OCI-LY3 (cell line): ENCODE measurements around the gene VAV1.

Experiments
- H2AFZ ChIP-seq: fragments of 200-600, 300-600 bp; shearing (Covaris generic); 2 replicates; pipeline ENCODE4 v1.6.0; 2014; ENCODE audit warnings: antibody characterized with exemption, low read depth, low read length
- H3K27ac ChIP-seq: fragments of 200-600, 300-600 bp; sonication (generic); 2 replicates; pipeline ENCODE4 v1.5.1; 2014; ENCODE audit warnings: mild to moderate bottlenecking, low read length, moderate library complexity, mixed read lengths
- H3K27me3 ChIP-seq: fragments of 200-600, 300-600 bp; sonication (generic); 2 replicates; pipeline ENCODE4 v1.6.1; 2014; ENCODE audit warnings: low read depth, low read length, mixed read lengths
- H3K36me3 ChIP-seq: fragments of 200-600, 300-600 bp; sonication (generic); replicated peaks from 2 replicates; pipeline ENCODE3; 2014; ENCODE audit warnings: low read depth, low read length, mixed read lengths
- H3K4me1 ChIP-seq: fragments of 300-600, 200-600 bp; sonication (generic); 2 replicates; pipeline ENCODE4 v1.6.1; 2014; ENCODE audit warnings: low read length, mixed read lengths
- H3K4me2 ChIP-seq: fragments of 200-600, 300-600 bp; sonication (generic); 2 replicates; pipeline ENCODE4 v1.6.1; 2014; ENCODE audit warnings: low read length, mixed read lengths
- H3K4me3 ChIP-seq: fragments of 300-600, 200-600 bp; sonication (generic); 2 replicates; pipeline ENCODE4 v1.5.1; 2014; ENCODE audit warnings: antibody characterized with exemption, mild to moderate bottlenecking, low read length, moderate library complexity
- H3K79me2 ChIP-seq: fragments of 300-600, 200-600 bp; shearing (Covaris generic); 2 replicates; pipeline ENCODE4 v1.6.1; 2014; ENCODE audit warnings: mild to moderate bottlenecking, low read length, mixed read lengths
- H3K9ac ChIP-seq: fragments of 300-600, 200-600 bp; shearing (Covaris generic); 2 replicates; pipeline ENCODE4 v1.6.0; 2014; ENCODE audit warnings: mild to moderate bottlenecking, low read length, moderate library complexity
- H3K9me3 ChIP-seq: fragments of 200-600, 300-600 bp; shearing (Covaris generic); 2 replicates; pipeline ENCODE4 v1.6.1; 2014; ENCODE audit warnings: low read length, mixed read lengths; ENCODE audit not compliant: insufficient read depth
- H4K20me1 ChIP-seq: fragments of 200-600, 300-600 bp; sonication (generic); 2 replicates; pipeline ENCODE4 v1.6.1; 2016; ENCODE audit warnings: low read length, mixed read lengths; ENCODE audit not compliant: insufficient read depth
- CTCF ChIP-seq: fragments of 200-600, 300-600 bp; sonication (generic); IDR thresholded peaks from 2 replicates; pipeline ENCODE4 v1.5.1; 2014; ENCODE audit warnings: antibody characterized with exemption, low read length, low read depth
- EZH2phosphoT487 ChIP-seq: fragments of 200-600 bp; shearing (Covaris generic); IDR thresholded peaks from 2 replicates; pipeline ENCODE4 v1.6.1; 2018; ENCODE audit warnings: antibody characterized with exemption, mixed run types, low read depth

Gene VAV1

DNA sequence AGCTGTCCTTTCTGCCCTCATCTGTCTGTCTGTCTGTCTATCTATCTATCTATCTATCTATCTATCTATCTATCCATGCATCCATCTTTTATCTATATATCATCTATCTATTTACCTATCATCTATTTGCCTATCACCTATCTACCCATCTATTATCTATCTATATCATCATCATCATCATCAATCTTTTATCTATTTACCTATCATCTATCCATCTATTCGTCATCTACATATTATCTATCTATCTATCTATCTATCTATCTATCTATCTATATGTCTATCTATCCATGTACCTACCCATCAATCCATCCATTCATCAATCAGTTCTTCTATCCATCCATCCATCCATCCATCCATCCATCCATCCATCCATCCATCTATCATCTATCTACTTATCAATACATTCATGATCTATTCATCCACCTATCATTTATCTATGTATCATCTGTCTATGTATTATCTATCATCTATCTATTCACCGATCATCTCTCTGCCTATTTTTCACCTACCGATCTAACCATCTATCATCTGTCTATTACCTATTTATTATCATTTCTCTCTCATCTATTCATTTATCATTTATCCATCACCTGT is 65.7 kb downstream of the VAV1 start:
- H2AFZ ChIP-seq: no peak overlapping the region
- no peak overlapping the region for H3K4me2 ChIP-seq
- no peak overlapping the region for H3K9ac ChIP-seq
- peaks cover 37% of the 10 kb centered on the region for H3K36me3 ChIP-seq
- H3K79me2 ChIP-seq: no peaks in the 10 kb centered on the region
- 0 out of 2 replicates have a peak, but pooled peaks cover 3% of the 10 kb centered on the region for H3K9me3 ChIP-seq
- H3K4me3 ChIP-seq: no peak overlapping the region
- no peak overlapping the region for H3K27ac ChIP-seq
- H3K4me1 ChIP-seq: peaks cover 2% of the 10 kb centered on the region
- H3K27me3 ChIP-seq: no peaks in the 10 kb centered on the region
- TF ChIP-seq EZH2phosphoT487: no peak
- 0 out of 2 replicates have a peak, but pooled peaks cover 4% of the 10 kb centered on the region for H4K20me1 ChIP-seq

- H4K20me1 ChIP-seq: 0 out of 2 replicates have a peak, but pooled peaks cover 7% of the 10 kb centered on the region
- H3K79me2 ChIP-seq: no peaks in the 10 kb centered on the region
- no peak overlapping the region for H3K4me2 ChIP-seq
- no peaks in the 10 kb centered on the region for H3K4me1 ChIP-seq
- no peaks in the 10 kb centered on the region for H3K27me3 ChIP-seq
- H3K4me3 ChIP-seq: no peak overlapping the region
- peaks cover 26% of the 10 kb centered on the region for H3K36me3 ChIP-seq
- H3K9ac ChIP-seq: no peak overlapping the region
- no peak overlapping the region for H2AFZ ChIP-seq
- no peak overlapping the region for H3K27ac ChIP-seq
- no peaks in the 10 kb centered on the region for H3K9me3 ChIP-seq
- TF ChIP-seq EZH2phosphoT487 (no peak), CTCF (no peak)
Measured at GRCh38 chr19:6842871-6843607, 70.5 kb downstream of the VAV1 start.

DNA sequence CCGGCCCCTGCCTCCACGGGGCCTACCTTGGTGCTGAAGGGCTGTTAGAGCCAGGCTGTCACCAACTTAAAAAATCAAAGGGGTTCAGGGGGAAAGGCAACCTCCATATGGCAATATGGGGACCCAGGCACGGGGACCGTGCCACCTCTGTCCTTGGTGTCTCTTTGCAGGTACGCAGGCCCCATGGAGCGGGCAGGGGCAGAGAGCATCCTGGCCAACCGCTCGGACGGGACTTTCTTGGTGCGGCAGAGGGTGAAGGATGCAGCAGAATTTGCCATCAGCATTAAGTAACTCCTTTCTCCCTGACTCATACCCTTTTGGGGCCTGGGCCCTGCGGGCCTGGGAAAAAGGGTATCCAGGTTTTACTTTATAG is 75.3 kb downstream of the VAV1 start:
- H3K27ac ChIP-seq: no peak overlapping the region
- no peaks in the 10 kb centered on the region for H3K27me3 ChIP-seq
- H2AFZ ChIP-seq: no peak overlapping the region
- H3K79me2 ChIP-seq: no peaks in the 10 kb centered on the region
- H3K4me1 ChIP-seq: no peaks in the 10 kb centered on the region
- no peaks in the 10 kb centered on the region for H3K9me3 ChIP-seq
- H3K9ac ChIP-seq: no peak overlapping the region
- no peak overlapping the region for H3K4me3 ChIP-seq
- H4K20me1 ChIP-seq: 0 out of 2 replicates have a peak, but pooled peaks cover 10% of the 10 kb centered on the region
- no peak for TF ChIP-seq CTCF
- TF ChIP-seq EZH2phosphoT487: no peak
- peaks cover 39% of the 10 kb centered on the region for H3K36me3 ChIP-seq
- no peak overlapping the region for H3K4me2 ChIP-seq

DNA sequence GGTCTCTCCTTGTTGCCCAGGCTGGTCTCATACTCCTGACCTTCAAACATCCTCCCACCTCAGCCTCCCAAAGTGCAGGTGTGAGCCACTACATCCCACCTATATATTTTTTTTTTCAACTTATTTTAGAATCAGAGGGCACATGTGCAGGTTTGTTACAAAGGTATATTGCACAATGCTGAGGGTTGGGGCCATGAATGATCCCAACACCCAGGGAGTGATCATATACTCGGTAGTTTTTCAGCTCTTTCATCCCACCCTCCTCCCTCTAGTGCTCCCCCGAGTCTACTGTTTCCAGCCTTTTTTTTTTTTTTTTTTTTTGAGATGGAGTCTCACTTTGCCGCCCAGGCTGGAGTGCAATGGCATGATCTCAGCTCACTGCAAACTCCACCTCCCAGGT is 76.5 kb downstream of the VAV1 start:
- H3K9me3 ChIP-seq: no peaks in the 10 kb centered on the region
- TF ChIP-seq EZH2phosphoT487 (no peak), CTCF (no peak)
- peaks cover 42% of the 10 kb centered on the region for H3K36me3 ChIP-seq
- no peaks in the 10 kb centered on the region for H3K4me1 ChIP-seq
- H3K27me3 ChIP-seq: no peaks in the 10 kb centered on the region
- no peak overlapping the region for H3K9ac ChIP-seq
- H3K4me3 ChIP-seq: no peak overlapping the region
- no peak overlapping the region for H2AFZ ChIP-seq
- H3K27ac ChIP-seq: no peak overlapping the region
- no peak overlapping the region for H3K4me2 ChIP-seq
- H3K79me2 ChIP-seq: no peaks in the 10 kb centered on the region
- 0 out of 2 replicates have a peak, but pooled peaks cover 3% of the 10 kb centered on the region for H4K20me1 ChIP-seq
